ENCODE data around the gene GPR171.

GPR171 gene

DNA sequence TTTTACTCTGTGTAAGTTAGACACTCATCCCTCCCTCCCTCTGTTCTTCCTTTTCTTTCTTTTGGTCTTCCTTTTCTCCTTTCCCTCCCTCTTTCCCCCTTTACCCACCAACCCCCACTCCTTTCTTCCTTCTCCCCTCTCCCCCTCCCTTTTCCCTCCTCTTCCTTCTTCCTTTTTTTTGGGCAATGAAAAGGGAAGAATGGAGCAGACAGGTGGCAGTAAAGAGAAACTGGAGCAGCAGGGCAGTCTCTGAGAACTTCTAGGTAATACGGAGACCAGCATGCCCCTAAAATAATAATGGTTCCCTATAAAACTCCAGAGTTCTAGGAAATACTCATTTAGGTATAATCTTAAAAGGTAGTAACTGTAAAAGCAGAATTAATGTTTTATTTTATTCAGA is 11.4 kb upstream of the GPR171 start:
- DNase-seq (ENCODE audit: extremely low read depth in 1 of 2, low read depth in 1 of 2) = no peak

DNA sequence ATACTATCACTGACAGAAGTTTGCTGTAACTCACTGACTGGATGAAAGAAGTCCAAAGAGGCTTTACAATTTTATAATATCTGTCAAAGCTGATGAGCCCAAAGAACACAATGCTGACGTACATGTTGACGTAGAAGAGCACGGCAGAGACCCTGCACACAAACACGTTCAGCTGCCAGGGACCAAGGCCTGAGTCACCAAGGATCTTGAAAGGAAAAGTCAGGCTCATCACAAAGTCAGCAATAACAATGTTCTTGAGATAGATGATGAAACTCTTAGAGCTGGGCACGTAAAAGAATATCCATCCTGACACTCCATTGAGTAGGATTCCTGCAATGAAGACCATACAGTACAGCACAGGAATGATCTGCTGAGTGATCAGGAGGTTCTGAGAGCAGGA is 10.9 kb upstream of the GPR171 start:
- DNase-seq (ENCODE audit: extremely low read depth in 1 of 2, low read depth in 1 of 2) = no peak

DNA sequence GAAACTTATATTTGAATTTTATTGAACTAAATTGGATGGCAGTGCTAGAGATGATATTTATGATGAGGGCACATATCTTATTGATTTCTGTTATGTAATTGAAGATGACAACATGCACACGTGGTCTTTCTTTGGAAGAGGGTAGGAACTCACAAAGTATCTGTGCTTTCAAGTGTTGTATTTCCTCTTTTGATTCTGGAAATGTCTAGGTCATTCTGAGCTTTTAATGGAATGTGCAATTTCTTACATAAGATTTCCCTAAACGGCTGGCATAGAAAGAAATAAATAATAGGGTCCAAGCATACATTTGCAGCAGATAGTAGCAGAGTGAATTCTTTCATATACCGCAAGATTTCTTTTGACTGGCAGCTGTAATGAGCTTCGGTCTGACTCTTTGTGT is 10.1 kb upstream of the GPR171 start:
- no peak for DNase-seq (ENCODE audit: extremely low read depth in 1 of 2, low read depth in 1 of 2)

DNA sequence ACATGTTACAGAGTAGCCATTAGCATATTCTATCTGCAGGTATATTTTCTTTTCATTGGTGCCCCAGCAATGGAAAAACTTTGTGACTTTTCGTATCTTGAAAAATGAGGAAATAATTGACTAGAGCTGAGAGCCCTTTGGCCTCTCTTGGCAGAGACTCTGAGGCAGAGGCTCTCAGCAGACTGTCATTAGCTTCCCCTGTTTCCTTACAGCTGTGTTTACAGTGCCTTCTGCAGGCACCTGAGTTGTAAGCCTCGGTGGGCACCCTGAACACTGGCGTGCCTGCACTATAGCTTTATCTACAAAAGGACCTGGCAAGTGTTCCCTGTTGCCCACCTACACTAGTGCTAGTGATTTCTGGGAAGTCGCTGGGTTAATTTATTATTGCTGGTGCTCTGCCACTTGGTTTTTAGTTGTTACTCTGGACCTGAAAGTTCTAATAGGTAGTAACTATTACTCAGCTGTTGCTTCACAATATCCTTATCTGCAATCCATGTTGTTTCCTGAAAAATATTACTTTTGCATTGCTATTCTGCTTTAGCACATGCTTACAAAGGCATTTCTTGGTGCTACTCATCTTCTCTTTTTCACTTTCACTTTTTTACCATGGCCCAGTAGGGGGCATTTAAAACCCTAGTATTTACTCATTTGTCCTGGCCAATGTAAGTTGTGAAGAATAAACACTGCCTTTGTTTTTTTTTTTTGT is 7.8 kb upstream of the GPR171 start:
- no peak for DNase-seq (ENCODE audit: extremely low read depth in 1 of 2, low read depth in 1 of 2)

DNA sequence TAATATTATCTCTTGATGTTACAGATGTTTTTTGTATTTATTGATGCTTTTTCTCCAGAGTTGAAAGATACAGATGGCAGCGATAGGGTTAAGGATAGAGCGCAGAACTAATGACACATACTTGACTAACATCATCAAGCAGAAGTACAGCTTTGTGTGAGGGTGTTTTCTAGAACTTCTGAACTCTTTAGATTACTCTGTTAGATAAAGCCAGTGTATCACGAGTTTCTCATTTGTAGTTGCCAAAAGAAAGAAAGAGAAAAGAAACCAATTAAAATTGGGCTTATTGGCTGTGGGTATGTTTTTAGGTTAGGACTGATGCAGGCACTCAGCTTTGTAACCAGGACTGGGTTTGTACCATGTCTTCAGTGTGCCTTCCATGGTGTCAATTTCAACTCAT is 6.6 kb upstream of the GPR171 start:
- DNase-seq (ENCODE audit: extremely low read depth in 1 of 2, low read depth in 1 of 2) = no peak

DNA sequence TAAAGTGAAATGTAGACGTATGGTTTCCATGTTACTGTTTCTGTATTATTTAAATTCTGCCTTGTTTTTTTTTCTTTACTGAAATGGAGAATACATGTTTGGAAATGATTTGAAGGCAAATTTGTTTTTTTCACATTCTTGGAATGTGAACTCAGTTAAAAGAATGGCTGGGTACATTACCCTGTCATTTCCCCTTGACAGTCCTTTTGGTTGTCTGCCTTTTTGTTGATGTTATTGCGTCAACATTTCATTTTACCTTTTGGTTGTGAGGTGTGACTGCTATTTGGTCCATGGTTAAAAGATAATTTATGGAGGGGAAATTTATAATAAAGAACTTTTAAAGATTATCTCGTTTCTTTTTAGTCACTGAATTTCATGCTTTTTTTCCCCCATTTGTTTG is 3.2 kb upstream of the GPR171 start:
- DNase-seq (ENCODE audit: extremely low read depth in 1 of 2, low read depth in 1 of 2) = no peak

DNA sequence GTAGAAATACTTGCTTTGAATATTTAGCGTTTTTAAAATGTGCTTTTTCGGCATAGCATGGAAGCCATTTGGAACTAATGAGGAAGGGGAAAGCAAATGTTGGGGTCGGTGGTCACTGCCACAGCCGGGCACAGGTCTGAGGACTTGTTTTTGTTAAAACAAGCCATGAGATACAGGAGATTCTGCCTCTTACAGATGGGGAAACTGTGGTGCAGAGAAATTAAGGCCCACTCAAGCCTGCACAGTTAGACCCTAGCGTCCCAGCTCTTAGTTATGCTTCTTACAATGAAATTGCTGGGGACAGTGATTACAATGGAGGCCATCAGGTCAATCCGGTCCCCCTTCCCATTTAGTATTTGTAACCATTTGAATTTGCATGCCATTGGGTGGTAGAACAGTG is 2.5 kb upstream of the GPR171 start:
- no peak for DNase-seq (ENCODE audit: extremely low read depth in 1 of 2, low read depth in 1 of 2)

DNA sequence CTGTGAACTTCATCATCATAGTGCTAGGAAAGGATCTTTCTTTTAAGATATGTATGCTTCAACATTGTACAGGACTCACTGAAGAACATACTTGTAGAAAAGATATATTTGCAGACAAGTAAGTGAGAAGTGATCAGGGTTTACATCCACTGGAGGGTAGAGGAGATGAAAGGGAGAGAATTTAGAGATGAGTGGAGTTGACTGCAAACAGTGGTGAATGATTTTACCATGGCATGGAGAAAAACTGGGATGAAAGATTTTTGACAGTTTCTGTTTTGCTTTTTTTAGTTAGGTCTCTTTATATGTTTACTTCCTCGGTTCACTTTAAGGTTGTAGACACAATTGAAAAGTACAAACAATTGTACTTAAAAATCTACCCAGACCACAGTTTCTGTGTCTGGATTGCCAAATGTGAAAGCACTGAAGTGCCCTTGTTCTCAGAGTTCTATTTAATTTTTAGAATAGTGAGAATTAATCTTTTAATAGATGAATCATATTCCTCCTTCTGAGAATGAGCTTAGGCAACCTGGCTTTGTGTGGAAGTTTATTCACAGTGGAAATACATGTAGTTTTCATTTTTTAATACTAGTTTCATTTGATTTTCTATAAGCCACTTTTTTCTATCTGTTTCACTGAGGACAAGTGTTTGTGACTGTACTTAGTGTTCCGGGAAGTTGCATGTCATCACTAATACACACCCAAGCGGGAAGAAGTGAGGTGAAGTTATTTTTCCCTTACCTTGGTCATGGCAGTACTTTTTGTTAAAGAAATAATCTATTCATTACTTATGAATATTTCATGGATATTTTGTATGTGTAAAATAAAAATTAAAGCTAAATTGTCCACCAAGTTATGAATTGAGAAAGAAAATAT is 1.8 kb upstream of the GPR171 start:
- DNase-seq (ENCODE audit: extremely low read depth in 1 of 2, low read depth in 1 of 2) = no peak

DNA sequence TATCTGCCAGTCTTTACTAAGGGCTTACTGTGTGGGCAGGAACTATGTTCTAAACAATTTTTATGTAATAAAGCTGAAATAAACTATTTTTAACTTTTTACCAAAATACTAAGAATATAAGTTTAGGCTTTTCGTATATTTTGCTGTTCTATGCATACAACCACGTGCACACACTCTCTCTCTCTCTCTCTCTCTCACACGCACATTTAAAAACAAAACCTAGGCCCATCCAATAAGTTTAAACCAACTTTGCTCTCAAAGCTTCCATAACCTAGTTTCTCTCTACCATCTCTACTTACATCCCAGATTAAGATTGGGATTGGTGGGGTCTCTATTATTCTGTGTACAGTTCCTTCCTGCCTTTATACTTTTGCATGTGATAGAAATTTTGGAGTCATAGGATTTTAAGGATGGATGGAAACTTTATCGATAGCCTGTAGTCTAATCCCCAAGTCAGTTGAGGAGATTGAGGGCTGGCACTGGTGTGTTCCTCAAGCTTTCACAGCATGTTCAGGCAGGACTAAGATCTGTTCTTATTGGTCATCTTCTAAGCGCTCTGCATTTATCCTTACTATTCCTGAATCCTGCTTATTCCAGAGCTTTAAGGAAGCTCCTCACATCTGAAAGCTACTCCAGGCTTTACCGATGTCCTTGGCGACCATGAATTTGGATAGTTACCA is 1.8 kb downstream of the GPR171 start:
- no peak for DNase-seq (ENCODE audit: extremely low read depth in 1 of 2, low read depth in 1 of 2)

DNA sequence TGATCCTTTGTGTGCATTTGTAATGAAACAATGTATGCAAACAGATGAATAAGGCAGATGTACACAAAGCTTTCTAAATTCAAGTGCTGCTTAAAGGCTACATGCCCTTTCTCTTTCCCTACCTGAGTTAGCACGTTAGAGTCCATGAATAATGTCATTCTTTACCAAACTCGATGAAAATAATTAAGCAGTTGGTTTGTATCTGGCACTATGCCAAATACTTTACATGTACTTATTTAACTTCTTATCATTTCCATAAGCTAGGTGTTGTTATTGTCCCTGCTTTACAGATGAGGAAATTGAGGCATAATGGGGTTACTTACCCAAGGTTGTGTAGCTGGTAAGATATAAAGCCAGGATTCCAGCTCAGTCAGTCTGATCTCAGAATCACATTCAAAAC is 2.4 kb downstream of the GPR171 start:
- no peak for DNase-seq (ENCODE audit: extremely low read depth in 1 of 2, low read depth in 1 of 2)

DNA sequence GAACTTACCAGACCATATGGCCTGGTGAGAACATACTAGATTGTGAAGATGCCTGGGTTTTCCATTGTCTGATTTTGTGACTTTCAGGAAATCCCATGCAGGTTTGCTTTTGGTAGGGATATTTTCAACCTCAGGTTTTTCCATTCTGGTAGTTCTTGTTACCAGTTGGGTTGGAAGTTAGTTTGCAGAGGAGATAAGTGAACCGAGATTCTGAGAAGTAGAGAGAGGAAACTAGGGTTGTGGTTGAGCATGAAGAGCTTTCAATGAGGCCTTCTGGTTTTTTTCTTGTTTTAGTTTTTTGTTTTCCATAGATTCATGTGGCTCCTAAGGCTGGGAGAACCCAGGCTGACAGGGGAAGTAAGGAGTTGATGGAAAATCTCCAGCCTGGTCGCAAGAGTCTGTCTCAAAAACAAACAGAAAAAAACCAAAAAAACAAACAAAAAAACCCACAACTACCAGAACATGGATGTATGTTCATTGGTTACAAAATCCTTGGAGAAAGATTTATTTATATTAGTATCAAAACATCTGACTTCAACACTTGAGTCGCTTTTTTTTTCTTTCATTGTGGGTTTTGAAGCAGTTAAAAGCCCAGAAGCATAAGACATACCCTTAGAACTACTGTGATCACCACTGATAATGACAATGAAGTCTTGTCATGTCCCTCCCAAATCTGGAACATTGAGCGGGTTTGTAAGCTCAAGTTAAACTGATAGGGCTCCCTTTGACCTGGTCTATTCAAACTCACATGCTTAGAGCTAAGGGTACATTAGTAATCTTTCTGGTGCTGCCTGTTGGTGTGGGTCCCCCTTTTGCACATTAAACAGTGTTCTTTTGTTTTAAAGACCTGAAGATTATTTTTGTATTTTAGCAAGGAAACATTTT is 3.2 kb downstream of the GPR171 start:
- no peak for DNase-seq (ENCODE audit: extremely low read depth in 1 of 2, low read depth in 1 of 2)

DNA sequence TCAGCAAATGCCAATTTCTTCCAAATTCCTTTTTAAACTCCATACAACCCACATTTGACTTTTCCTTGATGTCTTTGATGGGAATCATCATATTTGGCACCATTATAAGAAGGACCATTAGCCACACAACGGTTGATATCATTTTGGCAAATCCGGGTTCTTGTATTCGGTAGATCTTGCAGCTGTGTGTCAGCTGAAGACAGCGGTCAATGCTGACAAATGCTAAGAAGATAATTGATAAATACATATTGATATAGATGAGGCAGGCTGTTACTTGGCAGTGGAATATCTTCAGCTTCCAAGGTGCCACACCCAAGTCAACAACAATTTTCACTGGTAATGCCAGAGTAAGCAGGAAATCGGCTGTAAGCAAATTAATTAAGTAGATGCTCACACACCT is 4.2 kb downstream of the GPR171 start:
- no peak for DNase-seq (ENCODE audit: extremely low read depth in 1 of 2, low read depth in 1 of 2)

DNA sequence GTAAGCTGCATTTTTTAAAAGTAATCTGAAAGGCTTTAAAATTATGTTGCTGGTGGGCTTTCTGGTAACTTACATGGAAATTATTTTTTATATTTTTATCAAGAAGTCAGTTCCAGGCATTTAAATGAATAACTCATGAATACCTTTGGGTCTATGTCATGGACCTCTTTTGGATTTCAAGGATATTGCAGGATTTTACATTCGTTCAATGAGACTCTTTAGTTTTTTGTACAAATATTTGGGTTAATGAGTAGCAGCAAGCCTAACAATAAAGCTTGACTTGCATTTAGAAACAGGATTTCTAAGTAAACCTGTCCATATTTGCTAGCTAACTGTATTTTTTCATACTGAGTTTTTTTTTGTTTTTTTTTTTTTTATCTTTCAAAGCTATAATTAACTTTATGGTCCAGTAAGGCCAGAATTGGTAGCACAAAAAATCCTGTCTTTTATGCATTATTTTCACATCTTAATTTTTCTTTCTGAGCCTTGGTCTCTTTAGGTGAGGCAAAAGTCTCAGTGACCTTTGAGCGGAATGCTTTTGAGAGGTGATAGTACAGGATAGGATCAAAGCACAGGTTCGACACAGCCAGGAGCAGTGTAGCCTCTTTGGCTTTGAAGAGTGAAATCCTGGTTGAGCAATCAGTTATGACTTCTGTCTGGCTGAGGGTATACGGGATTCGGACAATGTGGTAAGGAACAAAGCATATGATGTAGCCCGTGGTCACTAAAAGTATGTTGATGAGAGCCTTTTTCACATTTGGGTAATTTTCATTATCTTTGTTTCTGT is 4.8 kb downstream of the GPR171 start:
- DNase-seq (ENCODE audit: extremely low read depth in 1 of 2, low read depth in 1 of 2) = no peak

DNA sequence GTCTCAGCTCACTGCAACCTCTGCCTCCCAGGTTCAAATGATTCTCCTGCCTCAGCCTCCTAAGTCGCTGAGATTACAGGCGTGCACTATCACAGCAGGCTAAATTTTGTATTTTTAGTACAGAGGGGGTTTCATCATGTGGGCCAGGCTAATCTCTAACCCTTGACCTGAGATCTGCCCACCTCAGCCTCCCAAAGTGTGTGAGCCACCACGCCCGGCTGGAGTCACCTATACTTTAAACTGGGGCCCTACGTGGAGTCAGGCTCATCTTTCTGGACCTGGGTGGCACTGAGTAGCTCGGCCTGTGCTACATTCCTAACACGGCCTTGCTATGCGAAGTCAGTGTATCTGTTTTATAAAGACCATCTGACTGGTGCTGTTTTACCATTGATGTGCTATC is 5.8 kb downstream of the GPR171 start:
- no peak for DNase-seq (ENCODE audit: extremely low read depth in 1 of 2, low read depth in 1 of 2)

DNA sequence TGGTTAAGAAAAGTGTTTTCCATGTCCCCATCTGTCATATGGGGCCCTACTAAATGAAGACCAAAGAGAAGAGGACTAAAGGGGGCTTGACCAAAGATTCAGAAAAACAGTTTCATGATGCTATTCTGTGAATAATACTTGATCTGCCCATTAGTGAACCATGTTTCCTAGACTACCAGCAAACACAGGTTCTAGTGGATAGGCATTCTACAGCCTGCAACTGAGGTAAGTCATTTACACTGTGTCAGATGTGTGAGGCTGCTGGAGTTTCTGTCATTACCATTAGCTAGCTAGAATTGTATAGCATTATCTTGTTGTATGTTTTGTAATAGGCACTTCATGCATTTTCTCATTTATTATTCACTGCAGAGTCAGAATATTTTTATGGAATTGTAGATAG is 6.6 kb downstream of the GPR171 start:
- no peak for DNase-seq (ENCODE audit: extremely low read depth in 1 of 2, low read depth in 1 of 2)

DNA sequence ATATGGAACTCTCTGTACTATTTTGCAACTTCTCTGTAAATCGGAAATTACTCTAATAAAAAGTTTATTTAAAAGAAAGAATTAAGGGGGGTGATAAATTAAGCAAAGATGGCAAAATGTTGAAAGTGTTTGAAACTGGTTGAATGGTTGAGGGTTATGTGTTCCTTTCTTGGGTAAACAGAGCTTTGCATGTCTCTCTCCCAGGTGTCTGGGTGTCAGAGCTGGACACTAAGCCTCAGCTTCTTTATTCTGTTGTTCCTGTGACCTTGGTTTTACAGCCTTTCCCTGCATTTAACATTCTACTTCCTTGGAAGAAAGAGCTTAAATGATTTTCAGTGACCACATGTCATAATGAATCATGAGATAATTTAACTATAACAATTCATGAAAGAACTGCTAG is 7.2 kb downstream of the GPR171 start:
- DNase-seq (ENCODE audit: extremely low read depth in 1 of 2, low read depth in 1 of 2) = no peak

DNA sequence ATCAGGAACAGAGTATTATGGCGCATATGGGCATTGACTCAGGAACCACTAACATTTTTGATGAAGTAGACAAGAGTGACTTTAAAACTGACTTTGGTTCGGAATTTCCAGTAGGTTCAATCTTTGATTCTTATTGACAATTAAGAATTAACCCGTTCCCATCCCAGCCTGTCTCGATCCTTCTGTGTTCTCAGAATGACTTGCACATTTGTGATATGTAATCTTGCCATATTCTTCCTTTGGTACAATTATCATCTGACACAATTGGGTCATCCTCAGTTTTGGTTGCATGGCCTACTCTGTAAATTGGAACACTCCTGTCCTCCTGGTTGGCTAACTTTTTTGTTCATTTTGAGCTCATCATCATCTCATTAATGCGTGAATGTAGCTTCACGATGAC is 10.5 kb downstream of the GPR171 start:
- no peak for DNase-seq (ENCODE audit: extremely low read depth in 1 of 2, low read depth in 1 of 2)

DNA sequence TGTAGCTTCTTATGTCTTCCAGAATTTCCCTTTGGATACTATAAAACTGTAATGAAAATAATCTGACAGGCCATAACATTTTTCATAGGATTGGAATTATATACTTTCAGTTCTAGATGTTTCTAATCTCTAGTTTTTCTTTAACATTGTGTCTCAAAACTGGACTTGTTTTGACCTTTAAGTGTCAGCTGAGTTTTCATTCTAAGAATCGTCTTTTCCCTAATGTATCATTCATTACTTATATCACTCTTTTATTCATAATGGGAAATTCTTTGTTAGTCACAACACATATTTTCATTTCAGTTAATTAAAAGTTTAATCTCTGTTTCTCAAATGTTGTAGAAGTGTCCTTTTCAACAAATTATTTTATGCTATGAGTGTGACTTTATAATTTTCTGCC is 11.9 kb downstream of the GPR171 start:
- DNase-seq (ENCODE audit: extremely low read depth in 1 of 2, low read depth in 1 of 2) = no peak

DNA sequence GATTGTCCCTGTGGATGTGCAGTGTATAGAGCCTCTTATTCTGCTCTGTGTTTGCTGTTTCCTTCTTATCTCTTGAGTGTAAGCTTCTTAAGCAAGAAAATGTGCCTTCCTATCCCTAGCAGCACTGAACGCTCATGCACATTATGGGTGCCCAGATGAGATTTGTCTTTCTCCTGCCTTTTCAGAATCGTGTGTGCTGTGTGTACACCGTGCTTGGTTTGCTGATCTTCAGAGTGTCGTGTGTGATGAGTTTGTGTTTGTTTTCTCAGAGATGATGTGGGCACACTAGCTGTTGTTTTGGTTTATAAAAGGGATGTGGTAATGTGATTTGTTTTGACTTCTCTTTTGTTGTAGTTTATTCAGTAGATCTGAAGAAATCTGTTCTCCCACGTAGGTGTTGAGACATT is 19.7 kb downstream of the GPR171 start:
- no peak for DNase-seq (ENCODE audit: extremely low read depth in 1 of 2, low read depth in 1 of 2)

Measured in stimulated activated CD8-positive, alpha-beta memory T cell treated with anti-CD3 and anti-CD28 coated beads, Interleukin-7, amount 100 ng/mL, for 48 hours (primary cell).